ENCODE measurements around the gene TMEM42.

Gene TMEM42

GRCh38 chr3:44875596-44875995, 13.9 kb downstream of the TMEM42 start:
- no peak for DNase-seq

GRCh38 chr3:44877333-44877732, 15.6 kb downstream of the TMEM42 start:
- no peak for DNase-seq

GRCh38 chr3:44880284-44880683, 18.6 kb downstream of the TMEM42 start:
- DNase-seq, result no peak

- DNase-seq, result no peak
Observed at GRCh38 chr3:44883213-44883955, 21.7 kb downstream of the TMEM42 start.

GRCh38 chr3:44883999-44884431, 22.3 kb downstream of the TMEM42 start:
- no peak for DNase-seq

- no peak for DNase-seq
Observed at GRCh38 chr3:44885618-44886017, 23.9 kb downstream of the TMEM42 start.

GRCh38 chr3:44886561-44886960, 24.8 kb downstream of the TMEM42 start:
- no peak for DNase-seq

- no peak for DNase-seq
Observed at GRCh38 chr3:44887101-44887500, 25.4 kb downstream of the TMEM42 start.

- DNase-seq, result no peak
Observed at GRCh38 chr3:44890258-44890657, 28.5 kb downstream of the TMEM42 start.

GRCh38 chr3:44890852-44891251, 29.1 kb downstream of the TMEM42 start:
- no peak for DNase-seq

GRCh38 chr3:44892689-44893088, 31.0 kb downstream of the TMEM42 start:
- DNase-seq, result no peak

GRCh38 chr3:44893097-44893496, 31.4 kb downstream of the TMEM42 start:
- no peak for DNase-seq

GRCh38 chr3:44894485-44894884, 32.8 kb downstream of the TMEM42 start:
- no peak for DNase-seq

GRCh38 chr3:44896440-44896839, 34.7 kb downstream of the TMEM42 start:
- no peak for DNase-seq

- no peak for DNase-seq
Observed at GRCh38 chr3:44899683-44900367, 38.1 kb downstream of the TMEM42 start.

GRCh38 chr3:44902628-44903027, 40.9 kb downstream of the TMEM42 start:
- no peak for DNase-seq

GRCh38 chr3:44903314-44903713, 41.6 kb downstream of the TMEM42 start:
- DNase-seq, result no peak

- no peak for DNase-seq
Observed at GRCh38 chr3:44903751-44904150, 42.0 kb downstream of the TMEM42 start.

- DNase-seq, result no peak
Observed at GRCh38 chr3:44905446-44906157, 43.9 kb downstream of the TMEM42 start.

GRCh38 chr3:44906997-44907396, 45.3 kb downstream of the TMEM42 start:
- no peak for DNase-seq

- no peak for DNase-seq
Observed at GRCh38 chr3:44907612-44908011, 45.9 kb downstream of the TMEM42 start.

- DNase-seq, result no peak
Observed at GRCh38 chr3:44909063-44909462, 47.4 kb downstream of the TMEM42 start.

- DNase-seq, result no peak
Observed at GRCh38 chr3:44910693-44911092, 49.0 kb downstream of the TMEM42 start.
